ENCODE measurements around the gene HLA-DQA1. TPM values are rescaled to one million over a fixed set of nuclear protein-coding genes. Genes with fewer than 3 reads are reported as not detected.
"Not testable (repeated sequence)": the region's sequence is repeated elsewhere in the genome, so short reads cannot be mapped to it uniquely, and the experiment has no call there.

HLA-DQA1 gene
- total RNA-seq, 1 donor from 2014 or later = not detected

- Mint-ChIP-seq H3K36me3 (ENCODE audit: unreplicated experiment) (no peaks in the 10 kb centered on the region), H3K27me3 (ENCODE audit: unreplicated experiment) (no peaks in the 10 kb centered on the region), H3K4me1 (ENCODE audit: low read depth, unreplicated experiment) (no peaks in the 10 kb centered on the region), H3K9me3 (ENCODE audit: unreplicated experiment) (no peaks in the 10 kb centered on the region), H3K27ac (ENCODE audit: unreplicated experiment) (no peak overlapping the region), H3K4me3 (ENCODE audit: unreplicated experiment) (no peak overlapping the region)
- DNase-seq = no peak
- TF ChIP-seq, protein P1, sequence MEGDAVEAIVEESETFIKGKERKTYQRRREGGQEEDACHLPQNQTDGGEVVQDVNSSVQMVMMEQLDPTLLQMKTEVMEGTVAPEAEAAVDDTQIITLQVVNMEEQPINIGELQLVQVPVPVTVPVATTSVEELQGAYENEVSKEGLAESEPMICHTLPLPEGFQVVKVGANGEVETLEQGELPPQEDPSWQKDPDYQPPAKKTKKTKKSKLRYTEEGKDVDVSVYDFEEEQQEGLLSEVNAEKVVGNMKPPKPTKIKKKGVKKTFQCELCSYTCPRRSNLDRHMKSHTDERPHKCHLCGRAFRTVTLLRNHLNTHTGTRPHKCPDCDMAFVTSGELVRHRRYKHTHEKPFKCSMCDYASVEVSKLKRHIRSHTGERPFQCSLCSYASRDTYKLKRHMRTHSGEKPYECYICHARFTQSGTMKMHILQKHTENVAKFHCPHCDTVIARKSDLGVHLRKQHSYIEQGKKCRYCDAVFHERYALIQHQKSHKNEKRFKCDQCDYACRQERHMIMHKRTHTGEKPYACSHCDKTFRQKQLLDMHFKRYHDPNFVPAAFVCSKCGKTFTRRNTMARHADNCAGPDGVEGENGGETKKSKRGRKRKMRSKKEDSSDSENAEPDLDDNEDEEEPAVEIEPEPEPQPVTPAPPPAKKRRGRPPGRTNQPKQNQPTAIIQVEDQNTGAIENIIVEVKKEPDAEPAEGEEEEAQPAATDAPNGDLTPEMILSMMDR (IDR thresholded peaks at IDR 0.05; ENCODE audit: partially characterized antibody, unreplicated experiment) = no peak
These were observed 2.5 kb downstream of the HLA-DQA1 start for GRCh38 chr6:32639440-32640394.

DNA sequence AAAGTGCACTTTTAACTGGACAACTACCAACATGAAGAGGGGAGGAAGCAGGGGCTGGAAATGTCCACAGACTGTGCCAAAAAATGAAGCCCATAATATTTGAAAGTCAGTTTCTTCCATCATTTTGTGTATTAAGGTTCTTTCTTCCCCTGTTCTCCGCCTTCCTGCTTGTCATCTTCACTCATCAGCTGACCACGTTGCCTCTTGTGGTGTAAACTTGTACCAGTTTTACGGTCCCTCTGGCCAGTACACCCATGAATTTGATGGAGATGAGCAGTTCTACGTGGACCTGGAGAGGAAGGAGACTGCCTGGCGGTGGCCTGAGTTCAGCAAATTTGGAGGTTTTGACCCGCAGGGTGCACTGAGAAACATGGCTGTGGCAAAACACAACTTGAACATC lies 3.9 kb downstream of the HLA-DQA1 start:
- TF ChIP-seq, protein P1 (IDR thresholded peaks at IDR 0.05; ENCODE audit: partially characterized antibody, unreplicated experiment) = no peak
- no peaks in the 10 kb centered on the region for H3K4me1 Mint-ChIP-seq (ENCODE audit: low read depth, unreplicated experiment)
- no peaks in the 10 kb centered on the region for H3K9me3 Mint-ChIP-seq (ENCODE audit: unreplicated experiment)
- no peaks in the 10 kb centered on the region for H3K27me3 Mint-ChIP-seq (ENCODE audit: unreplicated experiment)
- no peaks in the 10 kb centered on the region for H3K36me3 Mint-ChIP-seq (ENCODE audit: unreplicated experiment)
- no peak for DNase-seq
- no peak overlapping the region for H3K27ac Mint-ChIP-seq (ENCODE audit: unreplicated experiment)
- no peak overlapping the region for H3K4me3 Mint-ChIP-seq (ENCODE audit: unreplicated experiment)

- DNase-seq; H3K27me3 Mint-ChIP-seq (ENCODE audit: unreplicated experiment); H3K4me3 Mint-ChIP-seq (ENCODE audit: unreplicated experiment); H3K9me3 Mint-ChIP-seq (ENCODE audit: unreplicated experiment); H3K36me3 Mint-ChIP-seq (ENCODE audit: unreplicated experiment); H3K27ac Mint-ChIP-seq (ENCODE audit: unreplicated experiment); H3K4me1 Mint-ChIP-seq (ENCODE audit: low read depth, unreplicated experiment): not testable (repeated sequence)
These were observed 4.8 kb downstream of the HLA-DQA1 start for GRCh38 chr6:32641785-32642719.

GRCh38 chr6:32642720-32643106 lies 5.5 kb downstream of the HLA-DQA1 start:
- TF ChIP-seq, protein P1 (IDR thresholded peaks at IDR 0.05; ENCODE audit: partially characterized antibody, unreplicated experiment) = no peak

GRCh38 chr6:32643904-32644303 lies 6.7 kb downstream of the HLA-DQA1 start:
- no peak for DNase-seq
- Mint-ChIP-seq H3K36me3 (ENCODE audit: unreplicated experiment) (no peaks in the 10 kb centered on the region), H3K27me3 (ENCODE audit: unreplicated experiment) (no peaks in the 10 kb centered on the region), H3K4me3 (ENCODE audit: unreplicated experiment) (no peak overlapping the region), H3K27ac (ENCODE audit: unreplicated experiment) (no peak overlapping the region), H3K4me1 (ENCODE audit: low read depth, unreplicated experiment) (no peaks in the 10 kb centered on the region), H3K9me3 (ENCODE audit: unreplicated experiment) (no peaks in the 10 kb centered on the region)
- TF ChIP-seq, protein P1 (IDR thresholded peaks at IDR 0.05; ENCODE audit: partially characterized antibody, unreplicated experiment) = no peak

More at GRCh38 chr6:32642720-32643106, 5.5 kb downstream of the HLA-DQA1 start:
- H3K27me3 Mint-ChIP-seq (ENCODE audit: unreplicated experiment) = no peaks in the 10 kb centered on the region
- H3K9me3 Mint-ChIP-seq (ENCODE audit: unreplicated experiment) = no peaks in the 10 kb centered on the region
- DNase-seq = no peak
- no peak overlapping the region for H3K27ac Mint-ChIP-seq (ENCODE audit: unreplicated experiment)
- H3K4me1 Mint-ChIP-seq (ENCODE audit: low read depth, unreplicated experiment) = no peaks in the 10 kb centered on the region
- H3K4me3 Mint-ChIP-seq (ENCODE audit: unreplicated experiment) = no peak overlapping the region
- H3K36me3 Mint-ChIP-seq (ENCODE audit: unreplicated experiment) = no peaks in the 10 kb centered on the region
